ENCODE data around the gene PRKG1. TPM values are rescaled to one million over a fixed set of nuclear protein-coding genes. Genes with fewer than 3 reads are reported as not detected.

PRKG1 gene
- total RNA-seq, 1 donor from 2014 or later, result 0.17 TPM

DNA sequence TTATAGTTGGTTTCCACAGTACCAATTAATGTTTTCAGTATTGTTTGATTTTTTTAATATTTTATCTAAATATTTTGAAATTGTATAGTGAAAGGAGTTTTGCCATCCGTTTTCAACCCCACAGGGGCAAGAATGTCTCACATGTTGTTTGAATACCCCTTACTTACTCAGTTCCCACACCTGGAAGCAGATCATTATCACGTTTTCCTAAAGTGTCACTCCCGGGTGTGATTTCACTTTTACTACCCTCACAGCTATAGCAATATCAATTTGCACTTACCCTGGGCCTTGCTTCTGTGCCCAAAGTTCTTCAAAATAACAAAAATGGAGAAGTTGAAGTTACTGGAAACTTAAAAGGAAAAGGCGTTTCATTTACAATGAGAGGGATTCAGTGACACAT lies 397.0 kb downstream of the PRKG1 start:
- DNase-seq (ENCODE audit: low read depth), result no peak
- no peak overlapping the region for H3K4me3 ChIP-seq (ENCODE audit: low read depth, low read length)
- TF ChIP-seq, protein P1, sequence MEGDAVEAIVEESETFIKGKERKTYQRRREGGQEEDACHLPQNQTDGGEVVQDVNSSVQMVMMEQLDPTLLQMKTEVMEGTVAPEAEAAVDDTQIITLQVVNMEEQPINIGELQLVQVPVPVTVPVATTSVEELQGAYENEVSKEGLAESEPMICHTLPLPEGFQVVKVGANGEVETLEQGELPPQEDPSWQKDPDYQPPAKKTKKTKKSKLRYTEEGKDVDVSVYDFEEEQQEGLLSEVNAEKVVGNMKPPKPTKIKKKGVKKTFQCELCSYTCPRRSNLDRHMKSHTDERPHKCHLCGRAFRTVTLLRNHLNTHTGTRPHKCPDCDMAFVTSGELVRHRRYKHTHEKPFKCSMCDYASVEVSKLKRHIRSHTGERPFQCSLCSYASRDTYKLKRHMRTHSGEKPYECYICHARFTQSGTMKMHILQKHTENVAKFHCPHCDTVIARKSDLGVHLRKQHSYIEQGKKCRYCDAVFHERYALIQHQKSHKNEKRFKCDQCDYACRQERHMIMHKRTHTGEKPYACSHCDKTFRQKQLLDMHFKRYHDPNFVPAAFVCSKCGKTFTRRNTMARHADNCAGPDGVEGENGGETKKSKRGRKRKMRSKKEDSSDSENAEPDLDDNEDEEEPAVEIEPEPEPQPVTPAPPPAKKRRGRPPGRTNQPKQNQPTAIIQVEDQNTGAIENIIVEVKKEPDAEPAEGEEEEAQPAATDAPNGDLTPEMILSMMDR (conservative IDR thresholded peaks at IDR 0.05; ENCODE audit: low read depth, low read length), result no peak

DNA sequence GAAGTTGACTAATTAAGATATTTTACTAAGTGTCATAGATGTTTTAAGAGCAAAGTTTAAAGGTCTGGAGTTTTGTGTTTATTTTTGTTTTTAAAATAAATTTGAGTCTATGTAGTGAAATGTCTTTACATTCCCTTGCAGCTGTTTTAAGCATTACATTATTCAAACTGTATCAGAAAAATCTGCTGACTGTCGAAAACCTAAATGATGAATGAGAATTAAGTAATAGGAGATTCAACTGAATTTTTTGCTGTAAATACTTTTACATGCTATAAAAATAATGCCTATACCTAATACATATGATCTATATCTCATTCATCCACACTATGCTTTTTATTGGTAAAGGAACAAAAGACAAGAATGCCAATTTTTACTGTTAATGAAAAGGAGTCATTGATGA lies 397.9 kb downstream of the PRKG1 start:
- no peak for DNase-seq (ENCODE audit: low read depth)
- TF ChIP-seq, protein P1 (conservative IDR thresholded peaks at IDR 0.05; ENCODE audit: low read depth, low read length), result no peak
- H3K4me3 ChIP-seq (ENCODE audit: low read depth, low read length), result no peak overlapping the region

DNA sequence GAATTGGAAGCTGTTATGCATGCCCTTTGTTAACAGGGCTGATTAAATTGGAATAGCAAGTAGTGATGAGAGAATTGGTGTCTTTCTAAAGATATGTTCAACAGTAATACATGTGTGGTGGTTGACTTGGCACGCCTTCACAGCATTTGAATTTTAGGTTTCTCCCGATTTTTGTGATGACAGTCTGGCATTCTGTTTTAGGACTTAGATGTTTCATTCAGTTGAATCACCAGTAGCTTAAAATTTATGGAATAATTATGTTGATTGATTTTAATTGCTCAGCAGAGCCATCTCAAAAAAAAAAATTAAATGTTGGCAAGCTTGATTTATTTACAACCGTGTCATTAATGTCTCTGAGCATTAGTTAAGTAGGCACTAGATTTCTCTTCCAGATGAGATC lies 405.4 kb downstream of the PRKG1 start:
- no peak for DNase-seq (ENCODE audit: low read depth)
- no peak overlapping the region for H3K4me3 ChIP-seq (ENCODE audit: low read depth, low read length)
- TF ChIP-seq, protein P1 (conservative IDR thresholded peaks at IDR 0.05; ENCODE audit: low read depth, low read length), result no peak

DNA sequence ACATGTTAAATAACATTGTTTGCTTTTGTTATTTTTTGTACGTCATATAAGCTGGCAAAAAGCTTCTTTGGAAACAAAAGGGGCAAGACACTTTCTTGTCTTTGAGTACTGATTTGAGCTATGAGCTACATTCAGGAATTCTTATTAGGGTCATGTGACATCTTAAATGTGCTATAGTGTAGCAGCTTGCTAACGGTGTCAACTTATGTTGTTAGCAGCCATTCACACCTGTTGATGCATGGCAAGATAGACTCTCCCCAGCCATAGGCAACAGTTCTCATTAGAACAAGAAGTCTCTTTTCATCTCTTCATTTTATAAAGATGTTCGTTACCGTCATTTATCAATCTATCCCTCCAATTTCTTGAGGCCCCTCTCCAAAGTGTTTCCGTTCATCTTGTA lies 411.4 kb downstream of the PRKG1 start:
- TF ChIP-seq, protein P1 (conservative IDR thresholded peaks at IDR 0.05; ENCODE audit: low read depth, low read length), result no peak
- no peak for DNase-seq (ENCODE audit: low read depth)
- no peak overlapping the region for H3K4me3 ChIP-seq (ENCODE audit: low read depth, low read length)

DNA sequence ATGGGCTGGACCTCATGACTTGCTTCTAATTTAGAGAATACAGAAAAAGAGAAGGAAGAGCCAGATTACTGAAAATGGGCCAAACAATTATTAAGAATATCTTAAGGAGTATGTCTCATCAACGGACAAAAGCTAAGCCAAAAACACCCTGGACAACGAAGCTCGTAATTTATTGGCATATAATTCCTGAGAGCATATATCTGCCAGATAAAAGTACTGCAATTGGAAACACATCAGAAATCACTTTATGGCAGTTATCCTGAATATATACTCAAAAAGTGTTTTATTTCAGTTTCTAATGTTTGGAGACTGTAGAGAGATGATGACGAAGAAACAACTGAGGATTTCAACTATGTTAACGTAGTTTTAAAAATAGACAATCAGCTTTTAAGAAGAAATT lies 413.3 kb downstream of the PRKG1 start:
- TF ChIP-seq, protein P1 (conservative IDR thresholded peaks at IDR 0.05; ENCODE audit: low read depth, low read length), result no peak
- DNase-seq (ENCODE audit: low read depth), result no peak
- no peak overlapping the region for H3K4me3 ChIP-seq (ENCODE audit: low read depth, low read length)

DNA sequence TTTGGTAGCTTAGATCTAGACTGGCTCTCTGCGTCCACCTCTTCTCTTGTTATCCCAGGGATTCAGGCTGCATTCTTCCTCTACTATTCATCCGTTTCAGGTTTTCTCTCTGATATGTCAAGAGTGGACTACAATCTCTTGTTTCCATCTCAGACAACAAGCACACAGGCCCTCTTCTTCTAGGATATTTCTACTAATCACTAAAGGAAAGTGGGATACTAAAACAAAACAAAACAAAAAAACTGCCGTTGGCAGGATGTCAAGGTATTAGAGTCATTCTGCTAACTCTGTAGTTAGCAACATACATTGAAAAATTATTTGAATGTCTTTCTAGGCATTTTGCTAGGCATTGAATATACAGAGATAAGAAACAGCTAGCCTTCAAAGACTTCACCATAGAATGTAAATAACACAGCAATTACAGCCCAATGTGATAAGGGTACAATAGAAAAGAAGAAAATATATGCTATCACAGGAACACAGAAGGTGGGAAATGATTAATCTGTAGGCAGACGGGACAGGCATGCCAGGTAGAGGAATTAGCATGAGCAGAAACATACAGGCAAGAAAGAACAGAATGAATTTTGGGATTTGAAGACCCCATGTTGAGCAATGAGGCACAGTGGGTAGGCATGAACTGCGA lies 414.6 kb downstream of the PRKG1 start:
- no peak overlapping the region for H3K4me3 ChIP-seq (ENCODE audit: low read depth, low read length)
- TF ChIP-seq, protein P1 (conservative IDR thresholded peaks at IDR 0.05; ENCODE audit: low read depth, low read length), result no peak
- DNase-seq (ENCODE audit: low read depth), result no peak

DNA sequence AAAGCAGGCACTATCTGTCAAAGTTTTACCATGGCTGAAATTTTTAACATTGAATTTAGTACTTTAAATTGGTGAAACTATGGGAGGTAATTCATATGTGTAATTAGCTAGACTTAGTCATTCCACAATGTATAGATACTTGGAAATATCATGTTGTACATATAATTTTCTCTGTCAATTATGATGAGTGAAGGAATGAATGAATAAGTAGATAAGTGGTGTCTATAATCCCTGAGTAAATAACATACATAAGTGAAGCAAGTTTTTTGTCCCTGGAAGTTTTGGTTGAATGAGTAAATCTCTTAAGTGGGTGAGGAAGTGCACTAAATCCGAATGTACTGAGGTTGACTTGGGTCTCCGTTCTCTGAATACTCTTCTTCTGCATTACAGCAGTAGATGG lies 424.1 kb downstream of the PRKG1 start:
- DNase-seq (ENCODE audit: low read depth), result no peak
- H3K4me3 ChIP-seq (ENCODE audit: low read depth, low read length), result no peak overlapping the region
- TF ChIP-seq, protein P1 (conservative IDR thresholded peaks at IDR 0.05; ENCODE audit: low read depth, low read length), result no peak

All from epithelial cell of proximal tubule (primary cell).